Suprapubic skin (tissue), 4 donors: Measurements from ENCODE around the gene P2RX7. TPM values are rescaled to one million over a fixed set of nuclear protein-coding genes. Genes with fewer than 3 reads are reported as not detected.
A peak's percentile ranks its signal among the peaks of the same experiment; 100 is the strongest.

ENCODE experiments used
- DNase-seq, 2 donors: peaks; one replicate each; pipeline ENCODE4 v3.0.0-alpha.2; 2019; ENCODE audit warnings: low spot score in 2 of 2
- H3K27ac ChIP-seq: fragments of 200-600 bp; sonication (generic); one replicate; pipeline ENCODE4 v1.5.1; 2019
- H3K27me3 ChIP-seq: fragments of 200-600 bp; sonication (generic); one replicate; pipeline ENCODE4 v1.5.1; 2019
- H3K36me3 ChIP-seq: fragments of 200-600 bp; sonication (generic); one replicate; pipeline ENCODE4 v1.5.1; 2019
- H3K4me1 ChIP-seq: fragments of 200-600 bp; sonication (generic); one replicate; pipeline ENCODE4 v1.5.1; 2019
- H3K4me3 ChIP-seq: fragments of 200-600 bp; sonication (generic); one replicate; pipeline ENCODE4 v1.5.1; 2019; ENCODE audit warnings: mild to moderate bottlenecking
- H3K9me3 ChIP-seq: fragments of 200-600 bp; sonication (generic); one replicate; pipeline ENCODE4 v1.5.1; 2019
- CTCF ChIP-seq, 2 donors: fragments of 200-600 bp in 1 of 2; fragments of 450-650 bp in 1 of 2; sonication (generic) in 1 of 2; IDR thresholded peaks; one replicate each; pipeline ENCODE4 v1.5.1; 2016 to 2019; ENCODE audit warnings: antibody characterized with exemption in 2 of 2, mild to moderate bottlenecking in 1 of 2, moderate library complexity in 1 of 2
- EP300 ChIP-seq: sonication (generic); formaldehyde crosslinking; IDR thresholded peaks from one replicate; pipeline ENCODE4 v1.6.1; 2017; ENCODE audit warnings: antibody characterized with exemption
- POLR2A ChIP-seq, 2 donors: fragments of 450-650 bp; IDR thresholded peaks; one replicate each; pipeline ENCODE4 v1.6.1; 2017; ENCODE audit warnings: antibody characterized with exemption in 2 of 2, mild to moderate bottlenecking in 2 of 2, moderate library complexity in 2 of 2
- POLR2AphosphoS5 ChIP-seq, 3 donors: sonication (generic); formaldehyde crosslinking; IDR thresholded peaks; one replicate each; pipeline ENCODE4 v1.6.1; 2017; ENCODE audit warnings: antibody characterized with exemption in 3 of 3
- WGBS: methylation state at CpG from one replicate; pipeline ENCODE4 v1.1.5; 2018; 5-methylcytosine and 5-hydroxymethylcytosine counted together
- total RNA-seq, 4 donors: library from RNA; depleted of rRNA; stranded (reverse); fragments of >200 nt; gene quantifications; one replicate each; pipeline ENCODE4 v1.1.0, GENCODE V29; 2016

The P2RX7 gene
- total RNA-seq, 4 donors from 2014 or later = 14.0 to 65.7 (median 19.2) TPM

GRCh38 chr12:121175383-121176119, 42.9 kb downstream of the P2RX7 start:
- H3K27me3 ChIP-seq = no peaks in the 10 kb centered on the region
- H3K4me3 ChIP-seq = no peak overlapping the region
- H3K4me1 ChIP-seq = no peaks in the 10 kb centered on the region
- H3K9me3 ChIP-seq = no peaks in the 10 kb centered on the region
- H3K36me3 ChIP-seq = peaks cover 30% of the 10 kb centered on the region
- no peak overlapping the region for H3K27ac ChIP-seq
- DNase-seq = no peak
- TF ChIP-seq CTCF (IDR thresholded peaks at IDR 0.05) (no peak), POLR2AphosphoS5 (IDR thresholded peaks at IDR 0.05) (no peak), EP300 (no peak), POLR2A (IDR thresholded peaks at IDR 0.05) (no peak)
- 72% methylated on average over 16 of the region's 16 CpGs for WGBS

DNA sequence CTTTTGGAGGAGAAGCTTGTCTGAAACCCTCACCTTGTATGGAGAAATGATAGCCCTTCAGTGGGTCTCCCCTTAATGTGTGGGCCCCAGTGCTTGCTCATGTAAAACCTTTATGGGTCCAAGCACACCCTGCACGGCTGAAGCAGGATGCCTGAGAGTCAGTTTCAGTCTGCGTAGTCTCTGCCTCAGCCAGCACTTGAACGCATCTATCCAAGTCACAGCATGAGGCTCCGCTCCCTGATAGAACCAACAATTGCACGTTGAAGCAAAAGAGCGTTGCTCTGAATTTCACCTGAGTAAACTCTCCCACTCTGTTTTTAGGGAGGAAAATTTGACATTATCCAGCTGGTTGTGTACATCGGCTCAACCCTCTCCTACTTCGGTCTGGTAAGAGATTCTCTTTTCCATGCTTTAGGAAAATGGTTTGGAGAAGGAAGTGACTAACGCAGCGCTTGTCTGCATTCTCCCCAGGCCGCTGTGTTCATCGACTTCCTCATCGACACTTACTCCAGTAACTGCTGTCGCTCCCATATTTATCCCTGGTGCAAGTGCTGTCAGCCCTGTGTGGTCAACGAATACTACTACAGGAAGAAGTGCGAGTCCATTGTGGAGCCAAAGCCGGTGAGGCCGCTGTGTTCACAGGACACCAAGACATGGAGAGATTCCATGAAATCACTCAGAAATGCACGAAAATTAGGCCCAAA, 44.3 kb downstream of the P2RX7 start:
- Histone ChIP-seq H3K27ac (no peak overlapping the region), H3K9me3 (no peaks in the 10 kb centered on the region), H3K27me3 (no peaks in the 10 kb centered on the region), H3K4me3 (no peak overlapping the region), H3K36me3 (peaks cover 37% of the 10 kb centered on the region), H3K4me1 (no peaks in the 10 kb centered on the region)
- no peak for DNase-seq
- 95% methylated on average over 19 of the region's 19 CpGs for whole genome bisulfite sequencing
- no peak for TF ChIP-seq CTCF (IDR thresholded peaks at IDR 0.05)
- no peak for TF ChIP-seq POLR2AphosphoS5 (IDR thresholded peaks at IDR 0.05)
- TF ChIP-seq EP300 = no peak
- no peak for TF ChIP-seq POLR2A (IDR thresholded peaks at IDR 0.05)

DNA sequence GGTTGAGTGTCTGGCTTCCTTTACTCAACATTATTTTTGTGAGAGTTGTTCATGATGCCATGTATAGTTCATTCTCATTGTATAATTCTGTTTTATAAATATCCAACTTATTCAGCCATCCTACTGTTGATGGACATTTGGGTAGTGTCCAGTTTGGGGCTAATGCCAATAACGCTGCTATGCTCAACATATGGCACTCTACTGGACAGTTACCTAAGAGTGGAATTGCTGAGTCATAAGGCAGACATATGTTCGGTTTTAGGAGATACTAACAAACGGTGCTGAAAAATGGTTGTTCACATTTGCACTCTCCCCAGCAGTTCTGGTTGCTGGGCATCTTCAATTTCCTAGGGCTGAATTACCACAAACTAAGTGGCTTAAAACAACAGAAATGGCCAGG, 48.5 kb downstream of the P2RX7 start:
- H3K27ac ChIP-seq = no peak overlapping the region
- peaks cover 5% of the 10 kb centered on the region for H3K4me1 ChIP-seq
- no peak overlapping the region for H3K4me3 ChIP-seq
- H3K27me3 ChIP-seq = no peaks in the 10 kb centered on the region
- no peaks in the 10 kb centered on the region for H3K9me3 ChIP-seq
- 63% methylated on average over 3 of the region's 3 CpGs for WGBS
- no peak for DNase-seq
- H3K36me3 ChIP-seq = peaks cover 44% of the 10 kb centered on the region
- TF ChIP-seq EP300 = no peak
- no peak for TF ChIP-seq CTCF (IDR thresholded peaks at IDR 0.05)
- no peak for TF ChIP-seq POLR2AphosphoS5 (IDR thresholded peaks at IDR 0.05)
- no peak for TF ChIP-seq POLR2A (IDR thresholded peaks at IDR 0.05)

- Histone ChIP-seq H3K4me3 (no peak overlapping the region), H3K4me1 (peaks cover 5% of the 10 kb centered on the region), H3K9me3 (no peaks in the 10 kb centered on the region), H3K27me3 (no peaks in the 10 kb centered on the region), H3K36me3 (peaks cover 43% of the 10 kb centered on the region), H3K27ac (no peak overlapping the region)
- no peak for DNase-seq
- TF ChIP-seq EP300 (no peak), POLR2A (IDR thresholded peaks at IDR 0.05) (no peak), POLR2AphosphoS5 (IDR thresholded peaks at IDR 0.05) (no peak), CTCF (IDR thresholded peaks at IDR 0.05) (no peak)
- WGBS = 62% methylated on average over 3 of the region's 3 CpGs
Observed at GRCh38 chr12:121182222-121182893, 49.7 kb downstream of the P2RX7 start.

GRCh38 chr12:121184425-121184824, 51.7 kb downstream of the P2RX7 start:
- Histone ChIP-seq H3K4me3 (no peak overlapping the region), H3K4me1 (peaks cover 5% of the 10 kb centered on the region), H3K36me3 (peaks cover 34% of the 10 kb centered on the region), H3K9me3 (no peaks in the 10 kb centered on the region), H3K27me3 (no peaks in the 10 kb centered on the region), H3K27ac (no peak overlapping the region)
- no peak for DNase-seq
- no CpG with 5 or more reads among the region's 15 CpGs for WGBS
- TF ChIP-seq POLR2AphosphoS5 (IDR thresholded peaks at IDR 0.05) = no peak
- peak in 1 of 2 donors; percentile 43 for TF ChIP-seq CTCF (IDR thresholded peaks at IDR 0.05)
